ENCODE data around the gene CLDN8. TPM values are rescaled to one million over a fixed set of nuclear protein-coding genes. Genes with fewer than 3 reads are reported as not detected.

The CLDN8 gene
- total and polyA plus RNA-seq, 8 donors, result 0.14 to 0.64 (median 0.44) TPM; not detected in 2

GRCh38 chr21:30238168-30238567 is 22.3 kb upstream of the CLDN8 start:
- intact Hi-C loops (cut with DNase I), result no loop called here
- no peaks in the 10 kb centered on the region for H3K36me3 ChIP-seq
- H3K4me3 ChIP-seq, result no peak overlapping the region
- no peaks in the 10 kb centered on the region for H3K4me1 ChIP-seq
- H3K27me3 ChIP-seq, result no peaks in the 10 kb centered on the region
- ATAC-seq, result no peak
- TF ChIP-seq CTCF (IDR thresholded peaks at IDR 0.05), result no peak
- no peak overlapping the region for H3K27ac ChIP-seq
- no peaks in the 10 kb centered on the region for H3K9me3 ChIP-seq
- DNase-seq, result no peak

GRCh38 chr21:30234643-30235042 is 18.7 kb upstream of the CLDN8 start:
- no peak overlapping the region for H3K4me3 ChIP-seq
- intact Hi-C loops (cut with DNase I), result no loop called here
- H3K9me3 ChIP-seq, result no peaks in the 10 kb centered on the region
- no peak overlapping the region for H3K27ac ChIP-seq
- no peaks in the 10 kb centered on the region for H3K4me1 ChIP-seq
- H3K36me3 ChIP-seq, result no peaks in the 10 kb centered on the region
- DNase-seq, result no peak
- no peak for ATAC-seq
- no peaks in the 10 kb centered on the region for H3K27me3 ChIP-seq
- TF ChIP-seq CTCF (IDR thresholded peaks at IDR 0.05), result no peak

- H3K36me3 ChIP-seq, result no peaks in the 10 kb centered on the region
- DNase-seq (no peak), ATAC-seq (no peak)
- no peak overlapping the region for H3K4me3 ChIP-seq
- no peaks in the 10 kb centered on the region for H3K9me3 ChIP-seq
- intact Hi-C loops (cut with DNase I), result no loop called here
- no peaks in the 10 kb centered on the region for H3K4me1 ChIP-seq
- TF ChIP-seq CTCF (IDR thresholded peaks at IDR 0.05), result no peak
- H3K27me3 ChIP-seq, result no peaks in the 10 kb centered on the region
- H3K27ac ChIP-seq, result no peak overlapping the region
Measured at GRCh38 chr21:30234050-30234449, 18.2 kb upstream of the CLDN8 start.

GRCh38 chr21:30233228-30234020 is 17.5 kb upstream of the CLDN8 start:
- Histone ChIP-seq H3K27ac (no peak overlapping the region), H3K36me3 (no peaks in the 10 kb centered on the region), H3K27me3 (no peaks in the 10 kb centered on the region), H3K4me1 (no peaks in the 10 kb centered on the region), H3K4me3 (no peak overlapping the region), H3K9me3 (no peaks in the 10 kb centered on the region)
- ATAC-seq (no peak), DNase-seq (no peak)
- intact Hi-C loops (cut with DNase I), result no loop called here
- no peak for TF ChIP-seq CTCF (IDR thresholded peaks at IDR 0.05)

GRCh38 chr21:30232011-30232410 is 16.1 kb upstream of the CLDN8 start:
- no peaks in the 10 kb centered on the region for H3K9me3 ChIP-seq
- H3K4me3 ChIP-seq, result no peak overlapping the region
- no peak for ATAC-seq
- H3K27me3 ChIP-seq, result no peaks in the 10 kb centered on the region
- no peak for TF ChIP-seq CTCF (IDR thresholded peaks at IDR 0.05)
- intact Hi-C loops (cut with DNase I), result no loop called here
- H3K36me3 ChIP-seq, result no peaks in the 10 kb centered on the region
- no peak for DNase-seq
- peaks cover 0 to 4% of the 10 kb centered on the region in 2 donors for H3K4me1 ChIP-seq
- no peak overlapping the region for H3K27ac ChIP-seq

Measured in left lung (tissue), 10 donors.